SK-N-SH (cell line): ENCODE results near the gene LCN15. TPM values are rescaled to one million over a fixed set of nuclear protein-coding genes. Genes with fewer than 3 reads are reported as not detected.

Experiments
- CTCF ChIA-PET: fragments of 300-600, 350-600 bp; formaldehyde crosslinking; extraction: SDS; loops from one replicate; lab custom pipeline; 2021; lab: Yijun Ruan, JAX
- POLR2A ChIA-PET: fragments of 350-600 bp; sonication (Branson Sonifier 250); formaldehyde crosslinking; extraction: SDS; loops from one replicate; lab custom pipeline; 2020; ENCODE audit warnings: antibody characterized with exemption, inconsistent platforms; lab: Yijun Ruan, JAX
- DNase-seq: peaks from one replicate; pipeline ENCODE4 v3.0.0; 2012
- H2AFZ ChIP-seq: fragments of 200-600 bp; sonication (generic); 2 replicates; pipeline ENCODE4 v1.8.1; 2016; ENCODE audit warnings: antibody characterized with exemption, mild to moderate bottlenecking, low read depth
- H3F3A ChIP-seq: fragments of 200-600 bp; sonication (generic); replicated peaks from 2 replicates; pipeline ENCODE3; 2016; ENCODE audit warnings: antibody characterized with exemption, mild to moderate bottlenecking; ENCODE audit not compliant: insufficient read depth
- H3K27ac ChIP-seq, 2 experiments: fragments of 200-500 bp in 1 of 2; fragments of 200-600 bp in 1 of 2; sonication (Bioruptor generic) in 1 of 2; sonication (generic), shearing (Covaris generic) in 1 of 2; 2 replicates each; pipeline versions ENCODE4 v1.5.1 to v1.6.1; 2014 to 2016; ENCODE audit warnings: low read depth in 2 of 2, inconsistent platforms in 1 of 2, low read length in 1 of 2, mild to moderate bottlenecking in 1 of 2, mixed read lengths in 1 of 2
- H3K27me3 ChIP-seq: fragments of 200-600 bp; sonication (generic), shearing (Covaris generic); 2 replicates; pipeline ENCODE4 v1.6.1; 2016; ENCODE audit warnings: mixed run types; ENCODE audit not compliant: insufficient read depth
- H3K36me3 ChIP-seq, 2 experiments: fragments of 200-500 bp in 1 of 2; fragments of 200-600 bp in 1 of 2; sonication (Bioruptor generic) in 1 of 2; sonication (generic) in 1 of 2; replicated peaks in 1 of 2; 2 replicates each; pipeline versions ENCODE3 to v1.5.1; 2014 to 2016; ENCODE audit warnings: low read length in 1 of 2, mild to moderate bottlenecking in 1 of 2; ENCODE audit not compliant: insufficient read depth in 2 of 2, control insufficient read depth in 1 of 2
- H3K4me1 ChIP-seq, 2 experiments: fragments of 200-500 bp in 1 of 2; fragments of 200-600 bp in 1 of 2; sonication (Bioruptor generic) in 1 of 2; sonication (generic), shearing (Covaris generic) in 1 of 2; 2 replicates each; pipeline versions ENCODE4 v1.5.1 to v1.6.1; 2014 to 2016; ENCODE audit warnings: low read depth in 1 of 2, low read length in 1 of 2, mixed run types in 1 of 2; ENCODE audit not compliant: insufficient read depth in 2 of 2, control insufficient read depth in 1 of 2
- H3K4me2 ChIP-seq: fragments of 200-600 bp; sonication (generic), shearing (Covaris generic); 2 replicates; pipeline ENCODE4 v1.6.1; 2017; ENCODE audit warnings: mixed run types
- H3K4me3 ChIP-seq, 2 experiments: fragments of 200-500 bp in 1 of 2; fragments of 200-600 bp in 1 of 2; sonication (Bioruptor generic) in 1 of 2; sonication (generic), shearing (Covaris generic) in 1 of 2; 2 replicates each; pipeline versions ENCODE4 v1.5.1 to v1.8.1; 2014 to 2016; ENCODE audit warnings: low read depth in 2 of 2, inconsistent platforms in 1 of 2, low read length in 1 of 2, mild to moderate bottlenecking in 1 of 2, mixed read lengths in 1 of 2, moderate library complexity in 1 of 2
- H3K79me2 ChIP-seq: fragments of 200-600 bp; sonication (generic); 2 replicates; pipeline ENCODE4 v1.8.1; 2017; ENCODE audit warnings: mild to moderate bottlenecking; ENCODE audit not compliant: insufficient read depth
- H3K9ac ChIP-seq: fragments of 200-600 bp; sonication (generic); 2 replicates; pipeline ENCODE4 v1.6.1; 2017; ENCODE audit warnings: mixed run types
- H3K9me2 ChIP-seq: fragments of 200-600 bp; sonication (generic); 2 replicates; pipeline ENCODE4 v1.6.1; 2017; ENCODE audit warnings: mixed run types
- H3K9me3 ChIP-seq: fragments of 200-600 bp; sonication (generic); 2 replicates; pipeline ENCODE4 v1.6.1; 2017; ENCODE audit warnings: mixed run types, mild to moderate bottlenecking, moderate library complexity
- H4K20me1 ChIP-seq: fragments of 200-600 bp; sonication (generic); 2 replicates; pipeline ENCODE4 v1.6.1; 2017; ENCODE audit warnings: mild to moderate bottlenecking, mixed run types; ENCODE audit not compliant: insufficient read depth
- EZH2phosphoT487 ChIP-seq: fragments of 200-600 bp; sonication (generic); IDR thresholded peaks from 2 replicates; pipeline ENCODE4 v1.6.1; 2017; ENCODE audit warnings: low read depth, mixed run types, mild to moderate bottlenecking, antibody characterized with exemption, moderate library complexity, borderline replicate concordance
- FOSL2 ChIP-seq: IDR thresholded peaks from 2 replicates; pipeline ENCODE4 v1.4.0; 2012; ENCODE audit warnings: low read depth, mild to moderate bottlenecking, moderate library complexity, borderline replicate concordance
- FOXJ3 ChIP-seq: sonication (generic); formaldehyde crosslinking; IDR thresholded peaks from 2 replicates; pipeline ENCODE4 v1.5.1; 2020; ENCODE audit warnings: mild to moderate bottlenecking, missing genetic modification reagents
- GABPA ChIP-seq: IDR thresholded peaks from 2 replicates; pipeline ENCODE4 v1.4.0; 2012; ENCODE audit warnings: low read depth, mild to moderate bottlenecking
- GATA2 ChIP-seq: sonication (generic); formaldehyde crosslinking; IDR thresholded peaks from 2 replicates; pipeline ENCODE4 v1.5.0; 2020; ENCODE audit warnings: mild to moderate bottlenecking, missing genetic modification reagents
- JUND ChIP-seq: IDR thresholded peaks from 2 replicates; pipeline ENCODE4 v1.4.0; 2012
- MEF2A ChIP-seq: IDR thresholded peaks from 2 replicates; pipeline ENCODE4 v1.4.0; 2012; ENCODE audit warnings: low read depth, borderline replicate concordance
- NRF1 ChIP-seq: IDR thresholded peaks from 2 replicates; pipeline ENCODE4 v1.6.1; 2012; ENCODE audit warnings: low read depth, mild to moderate bottlenecking, low read length
- POLR2AphosphoS5 ChIP-seq: IDR thresholded peaks from 2 replicates; pipeline ENCODE4 v1.6.1; 2012; ENCODE audit warnings: low read depth, low read length
- RCOR1 ChIP-seq: fragments of 150-350 bp; IDR thresholded peaks from 2 replicates; pipeline ENCODE4 v1.6.1; 2017; ENCODE audit warnings: antibody characterized with exemption, low read length
- RXRA ChIP-seq: IDR thresholded peaks from 2 replicates; pipeline ENCODE4 v1.4.0; 2012; ENCODE audit warnings: low read depth, mild to moderate bottlenecking, borderline replicate concordance
- TAF1 ChIP-seq: IDR thresholded peaks from 2 replicates; pipeline ENCODE4 v1.6.1; 2012; ENCODE audit warnings: low read depth, mild to moderate bottlenecking, low read length, moderate library complexity, borderline replicate concordance
- TCF12 ChIP-seq: IDR thresholded peaks from 2 replicates; pipeline ENCODE4 v1.4.0; 2012
- TEAD4 ChIP-seq: IDR thresholded peaks from 2 replicates; pipeline ENCODE4 v1.4.0; 2012; ENCODE audit warnings: mild to moderate bottlenecking, borderline replicate concordance; ENCODE audit not compliant: insufficient read depth
- YY1 ChIP-seq: IDR thresholded peaks from 2 replicates; pipeline ENCODE4 v1.4.0; 2012; ENCODE audit warnings: low read depth, mild to moderate bottlenecking
- WGBS: methylation state at CpG from one replicate; pipeline ENCODE4 v1.1.6; 2017; ENCODE audit warnings: low lambda C conversion rate; 5-methylcytosine and 5-hydroxymethylcytosine counted together
- polyA plus RNA-seq, 3 experiments: library from polyadenylated mRNA; depleted of rRNA; stranded (reverse); fragments of >200 nt; gene quantifications; 2 replicates each; pipeline ENCODE4 v1.2.3, GENCODE V29; 2012
- TF ChIP-seq, protein P1 (sequence below): IDR thresholded peaks from 2 replicates; pipeline ENCODE4 v1.4.0; 2012; ENCODE audit warnings: low read depth, borderline replicate concordance
- TF ChIP-seq, protein P2 (sequence below): fragments of 150-350 bp; IDR thresholded peaks from 2 replicates; pipeline ENCODE4 v1.6.1; 2016; ENCODE audit warnings: mild to moderate bottlenecking, low read depth, low read length
- TF ChIP-seq, protein P3 (sequence below): fragments of 200-600 bp; sonication (generic); IDR thresholded peaks from 2 replicates; pipeline ENCODE4 v1.6.1; 2017; ENCODE audit warnings: antibody characterized with exemption, mild to moderate bottlenecking, moderate library complexity
- TF ChIP-seq, protein P4 (sequence below): fragments of 150-350 bp; IDR thresholded peaks from 2 replicates; pipeline ENCODE4 v1.6.1; 2017; ENCODE audit warnings: antibody characterized with exemption, low read length, low read depth, borderline replicate concordance
- TF ChIP-seq, protein P5 (sequence below): IDR thresholded peaks from 2 replicates; pipeline ENCODE4 v1.4.0; 2012; ENCODE audit warnings: low read depth
- TF ChIP-seq, protein P6 (sequence below): IDR thresholded peaks from 2 replicates; pipeline ENCODE4 v1.6.1; 2012; ENCODE audit warnings: mild to moderate bottlenecking, low read depth, low read length, moderate library complexity

LCN15 gene
- polyA plus RNA-seq, 1 of the 3 experiments (the other 2 are of a cell fraction): 0.08 TPM

DNA sequence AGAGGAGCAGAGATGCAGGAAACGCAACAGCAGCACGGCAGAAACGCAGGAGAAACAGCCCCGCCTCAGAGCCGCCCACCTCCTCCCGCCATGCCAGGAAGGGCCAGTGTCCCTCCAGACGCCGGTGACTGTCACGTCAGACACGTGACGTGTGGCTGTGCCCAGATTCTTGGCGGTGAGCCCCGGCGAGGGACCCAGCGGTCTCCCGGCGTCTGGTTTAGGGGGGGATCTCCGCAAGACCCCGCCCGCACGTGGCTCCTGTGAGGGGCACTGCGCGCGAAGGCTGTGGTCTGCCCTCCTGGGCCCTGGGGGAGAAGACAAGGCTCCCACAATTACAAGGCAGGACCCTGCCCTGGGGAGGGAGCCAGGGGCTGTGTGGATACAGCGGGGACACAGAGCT, 3.9 kb downstream of the LCN15 start (continued):
- no peak for TF ChIP-seq TAF1

DNA sequence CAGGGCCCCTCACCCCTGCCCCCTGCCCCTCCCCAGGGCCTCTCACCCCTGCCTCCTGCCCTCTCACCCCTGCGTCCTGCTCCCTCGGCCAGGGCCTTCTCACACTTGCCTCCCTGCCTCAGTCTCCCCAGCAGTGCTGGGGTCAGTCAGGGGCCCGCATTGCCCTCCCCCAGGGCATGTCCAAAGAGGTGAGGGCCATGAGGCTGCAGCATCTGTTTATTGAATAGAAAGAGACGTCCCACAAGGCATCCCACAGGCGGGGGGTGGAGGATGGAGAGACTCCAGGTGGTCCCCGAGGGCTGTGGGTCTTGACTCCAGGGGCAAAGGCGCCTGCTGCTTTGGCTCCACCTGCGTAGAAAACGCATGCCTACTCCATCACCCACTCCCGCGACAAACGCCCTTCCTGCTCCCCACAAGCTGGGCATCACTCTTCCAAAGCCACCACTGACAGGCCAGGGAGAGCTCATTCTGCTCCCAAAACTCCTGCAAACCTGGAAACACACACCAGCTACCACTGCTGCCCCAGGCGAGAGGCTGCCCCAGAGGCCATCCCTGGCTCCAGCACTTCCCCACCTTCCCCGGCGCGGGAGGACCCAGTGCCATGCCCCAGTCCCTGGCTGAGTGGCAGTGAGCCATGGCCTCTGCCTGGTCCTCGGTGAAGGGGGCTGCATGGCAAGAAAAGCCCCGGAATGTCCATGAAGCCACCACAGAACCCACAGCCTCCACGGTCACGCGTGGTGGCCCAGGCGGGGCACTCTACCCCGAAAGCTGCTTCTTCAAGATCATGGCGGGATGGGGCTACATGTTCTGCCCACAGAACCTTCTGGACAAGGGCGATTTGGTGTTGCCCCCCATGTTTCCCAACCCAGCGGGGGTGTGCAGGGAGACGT, 4.6 kb downstream of the LCN15 start:
- Histone ChIP-seq H3K4me2 (no peak overlapping the region), H4K20me1 (no peaks in the 10 kb centered on the region), H3K27me3 (no peaks in the 10 kb centered on the region), H3F3A (no peaks in the 10 kb centered on the region), H3K79me2 (no peaks in the 10 kb centered on the region), H3K4me3 (no peak overlapping the region), H3K27ac (no peak overlapping the region), H2AFZ (no peak overlapping the region), H3K36me3 (no peaks in the 10 kb centered on the region), H3K4me1 (peaks cover 0 to 16% of the 10 kb centered on the region in 2 experiments; a peak in 1 of 4 replicates), H3K9ac (no peak overlapping the region), H3K9me3 (no peaks in the 10 kb centered on the region), H3K9me2 (no peaks in the 10 kb centered on the region)
- 89% methylated on average over 16 of the region's 27 CpGs for WGBS
- no peak for TF ChIP-seq TCF12
- no peak for TF ChIP-seq JUND
- TF ChIP-seq GATA2 (CRISPR knock-in tag): no peak
- no peak for TF ChIP-seq RXRA
- TF ChIP-seq NRF1: no peak
- no peak for TF ChIP-seq POLR2AphosphoS5
- TF ChIP-seq, protein P1, sequence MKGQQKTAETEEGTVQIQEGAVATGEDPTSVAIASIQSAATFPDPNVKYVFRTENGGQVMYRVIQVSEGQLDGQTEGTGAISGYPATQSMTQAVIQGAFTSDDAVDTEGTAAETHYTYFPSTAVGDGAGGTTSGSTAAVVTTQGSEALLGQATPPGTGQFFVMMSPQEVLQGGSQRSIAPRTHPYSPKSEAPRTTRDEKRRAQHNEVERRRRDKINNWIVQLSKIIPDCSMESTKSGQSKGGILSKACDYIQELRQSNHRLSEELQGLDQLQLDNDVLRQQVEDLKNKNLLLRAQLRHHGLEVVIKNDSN: no peak
- TF ChIP-seq MEF2A: no peak
- TF ChIP-seq, protein P2, sequence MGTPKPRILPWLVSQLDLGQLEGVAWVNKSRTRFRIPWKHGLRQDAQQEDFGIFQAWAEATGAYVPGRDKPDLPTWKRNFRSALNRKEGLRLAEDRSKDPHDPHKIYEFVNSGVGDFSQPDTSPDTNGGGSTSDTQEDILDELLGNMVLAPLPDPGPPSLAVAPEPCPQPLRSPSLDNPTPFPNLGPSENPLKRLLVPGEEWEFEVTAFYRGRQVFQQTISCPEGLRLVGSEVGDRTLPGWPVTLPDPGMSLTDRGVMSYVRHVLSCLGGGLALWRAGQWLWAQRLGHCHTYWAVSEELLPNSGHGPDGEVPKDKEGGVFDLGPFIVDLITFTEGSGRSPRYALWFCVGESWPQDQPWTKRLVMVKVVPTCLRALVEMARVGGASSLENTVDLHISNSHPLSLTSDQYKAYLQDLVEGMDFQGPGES: no peak
- TF ChIP-seq, protein P3, sequence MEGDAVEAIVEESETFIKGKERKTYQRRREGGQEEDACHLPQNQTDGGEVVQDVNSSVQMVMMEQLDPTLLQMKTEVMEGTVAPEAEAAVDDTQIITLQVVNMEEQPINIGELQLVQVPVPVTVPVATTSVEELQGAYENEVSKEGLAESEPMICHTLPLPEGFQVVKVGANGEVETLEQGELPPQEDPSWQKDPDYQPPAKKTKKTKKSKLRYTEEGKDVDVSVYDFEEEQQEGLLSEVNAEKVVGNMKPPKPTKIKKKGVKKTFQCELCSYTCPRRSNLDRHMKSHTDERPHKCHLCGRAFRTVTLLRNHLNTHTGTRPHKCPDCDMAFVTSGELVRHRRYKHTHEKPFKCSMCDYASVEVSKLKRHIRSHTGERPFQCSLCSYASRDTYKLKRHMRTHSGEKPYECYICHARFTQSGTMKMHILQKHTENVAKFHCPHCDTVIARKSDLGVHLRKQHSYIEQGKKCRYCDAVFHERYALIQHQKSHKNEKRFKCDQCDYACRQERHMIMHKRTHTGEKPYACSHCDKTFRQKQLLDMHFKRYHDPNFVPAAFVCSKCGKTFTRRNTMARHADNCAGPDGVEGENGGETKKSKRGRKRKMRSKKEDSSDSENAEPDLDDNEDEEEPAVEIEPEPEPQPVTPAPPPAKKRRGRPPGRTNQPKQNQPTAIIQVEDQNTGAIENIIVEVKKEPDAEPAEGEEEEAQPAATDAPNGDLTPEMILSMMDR: no peak
- TF ChIP-seq, protein P4, sequence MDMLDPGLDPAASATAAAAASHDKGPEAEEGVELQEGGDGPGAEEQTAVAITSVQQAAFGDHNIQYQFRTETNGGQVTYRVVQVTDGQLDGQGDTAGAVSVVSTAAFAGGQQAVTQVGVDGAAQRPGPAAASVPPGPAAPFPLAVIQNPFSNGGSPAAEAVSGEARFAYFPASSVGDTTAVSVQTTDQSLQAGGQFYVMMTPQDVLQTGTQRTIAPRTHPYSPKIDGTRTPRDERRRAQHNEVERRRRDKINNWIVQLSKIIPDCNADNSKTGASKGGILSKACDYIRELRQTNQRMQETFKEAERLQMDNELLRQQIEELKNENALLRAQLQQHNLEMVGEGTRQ: no peak
- no peak for TF ChIP-seq RCOR1
- no peak for TF ChIP-seq EZH2phosphoT487
- TF ChIP-seq FOXJ3 (CRISPR knock-in tag): no peak
- no peak for TF ChIP-seq GABPA
- TF ChIP-seq, protein P5, sequence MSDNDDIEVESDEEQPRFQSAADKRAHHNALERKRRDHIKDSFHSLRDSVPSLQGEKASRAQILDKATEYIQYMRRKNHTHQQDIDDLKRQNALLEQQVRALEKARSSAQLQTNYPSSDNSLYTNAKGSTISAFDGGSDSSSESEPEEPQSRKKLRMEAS: no peak
- TF ChIP-seq, protein P6, sequence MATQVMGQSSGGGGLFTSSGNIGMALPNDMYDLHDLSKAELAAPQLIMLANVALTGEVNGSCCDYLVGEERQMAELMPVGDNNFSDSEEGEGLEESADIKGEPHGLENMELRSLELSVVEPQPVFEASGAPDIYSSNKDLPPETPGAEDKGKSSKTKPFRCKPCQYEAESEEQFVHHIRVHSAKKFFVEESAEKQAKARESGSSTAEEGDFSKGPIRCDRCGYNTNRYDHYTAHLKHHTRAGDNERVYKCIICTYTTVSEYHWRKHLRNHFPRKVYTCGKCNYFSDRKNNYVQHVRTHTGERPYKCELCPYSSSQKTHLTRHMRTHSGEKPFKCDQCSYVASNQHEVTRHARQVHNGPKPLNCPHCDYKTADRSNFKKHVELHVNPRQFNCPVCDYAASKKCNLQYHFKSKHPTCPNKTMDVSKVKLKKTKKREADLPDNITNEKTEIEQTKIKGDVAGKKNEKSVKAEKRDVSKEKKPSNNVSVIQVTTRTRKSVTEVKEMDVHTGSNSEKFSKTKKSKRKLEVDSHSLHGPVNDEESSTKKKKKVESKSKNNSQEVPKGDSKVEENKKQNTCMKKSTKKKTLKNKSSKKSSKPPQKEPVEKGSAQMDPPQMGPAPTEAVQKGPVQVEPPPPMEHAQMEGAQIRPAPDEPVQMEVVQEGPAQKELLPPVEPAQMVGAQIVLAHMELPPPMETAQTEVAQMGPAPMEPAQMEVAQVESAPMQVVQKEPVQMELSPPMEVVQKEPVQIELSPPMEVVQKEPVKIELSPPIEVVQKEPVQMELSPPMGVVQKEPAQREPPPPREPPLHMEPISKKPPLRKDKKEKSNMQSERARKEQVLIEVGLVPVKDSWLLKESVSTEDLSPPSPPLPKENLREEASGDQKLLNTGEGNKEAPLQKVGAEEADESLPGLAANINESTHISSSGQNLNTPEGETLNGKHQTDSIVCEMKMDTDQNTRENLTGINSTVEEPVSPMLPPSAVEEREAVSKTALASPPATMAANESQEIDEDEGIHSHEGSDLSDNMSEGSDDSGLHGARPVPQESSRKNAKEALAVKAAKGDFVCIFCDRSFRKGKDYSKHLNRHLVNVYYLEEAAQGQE: no peak
- TF ChIP-seq YY1: no peak
- no peak for TF ChIP-seq FOSL2
- TF ChIP-seq TEAD4: no peak
- POLR2A ChIA-PET: no interaction called here
- no peak for DNase-seq
- CTCF ChIA-PET: interaction anchor here (0.6 to 4.8 kb wide), 16 partner anchors 11 to 275 kb away, joined by 3 to 53 read pairs (median 4); partner anchors contain the start of genes CCDC183 and LCN6
